ENCODE data around the gene HEPHL1.

Gene HEPHL1

DNA sequence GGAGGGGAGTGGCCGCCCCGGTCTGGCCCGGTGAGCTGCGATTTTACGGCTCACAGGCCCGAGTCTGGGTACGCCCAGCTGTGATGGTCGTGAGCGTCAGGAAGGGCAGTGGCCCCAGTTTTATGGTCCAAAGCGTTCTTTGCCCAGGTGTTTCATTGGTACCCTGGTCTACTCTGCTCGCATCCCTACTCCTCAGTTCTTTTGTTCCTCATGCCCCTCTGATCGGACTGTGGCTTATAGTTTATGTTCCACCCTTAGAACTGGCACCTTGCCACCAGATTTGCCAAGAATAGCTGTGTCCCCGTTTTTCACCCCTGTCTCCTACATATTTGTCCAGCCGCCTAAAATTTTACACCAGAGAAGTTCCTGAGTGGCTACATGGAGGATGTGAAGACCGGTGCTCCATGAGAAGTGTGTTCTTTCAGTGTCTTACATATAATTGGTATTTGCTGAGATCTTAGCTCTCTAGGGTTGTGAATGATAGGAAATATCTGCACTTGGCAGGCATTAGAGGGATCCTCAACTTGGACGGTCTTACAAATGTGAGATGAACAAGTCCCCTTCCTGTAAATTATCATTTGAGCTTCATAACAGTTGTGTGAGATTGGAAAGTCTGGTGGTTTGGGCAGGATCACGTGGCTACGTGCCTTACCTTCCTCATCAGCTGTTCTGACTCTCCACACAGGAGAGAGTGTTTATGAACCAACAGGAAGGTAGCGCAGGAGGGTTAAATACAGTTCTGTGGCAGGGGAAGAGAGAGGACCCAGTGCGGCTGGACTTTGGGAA lies 108.6 kb downstream of the HEPHL1 start:
- no peak for DNase-seq (ENCODE audit: low spot score)

- DNase-seq (ENCODE audit: low spot score) = no peak
Observed at GRCh38 chr11:94130298-94131046, 109.3 kb downstream of the HEPHL1 start.

- no peak for DNase-seq (ENCODE audit: low spot score)
Observed at GRCh38 chr11:94131047-94131717, 110.0 kb downstream of the HEPHL1 start.

DNA sequence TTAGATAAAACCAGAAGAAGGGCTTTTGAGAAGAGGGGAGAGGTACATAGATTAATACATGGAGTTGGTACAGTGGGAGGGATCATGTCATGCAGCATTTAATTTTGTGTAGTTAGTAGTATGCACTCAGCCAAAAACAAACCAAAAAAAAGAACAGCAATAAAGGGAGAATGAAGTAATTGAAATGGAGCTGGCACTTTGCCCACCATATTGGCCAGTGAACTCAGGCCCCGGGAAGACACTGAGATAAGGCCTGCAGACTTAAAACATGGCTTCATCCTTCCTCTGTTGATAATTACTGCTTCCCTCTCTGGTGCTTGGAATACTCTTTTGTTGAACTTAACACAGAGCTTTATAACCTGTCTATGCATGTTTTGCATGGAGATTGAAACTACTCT lies 110.6 kb downstream of the HEPHL1 start:
- DNase-seq (ENCODE audit: low spot score) = no peak

DNA sequence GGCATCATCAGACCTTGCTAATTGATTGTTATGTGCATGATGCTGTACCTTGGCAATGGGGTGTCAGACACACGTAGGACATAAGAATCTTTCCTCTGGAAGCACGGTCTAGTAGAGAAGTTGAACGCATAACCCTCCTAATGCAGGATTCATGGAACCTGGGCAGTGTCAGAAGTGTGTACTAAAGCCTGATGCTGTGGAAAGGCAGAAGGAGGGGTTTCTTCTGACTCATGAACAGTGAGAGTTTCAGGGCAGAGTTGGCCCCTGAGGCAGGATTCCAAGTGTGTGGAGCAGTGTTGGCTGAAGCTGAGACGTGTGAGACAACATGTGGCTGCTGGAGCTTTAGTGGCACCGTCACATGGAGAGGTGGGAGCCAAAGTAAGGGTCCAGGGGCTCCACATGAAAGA lies 111.0 kb downstream of the HEPHL1 start:
- DNase-seq (ENCODE audit: low spot score) = no peak

GRCh38 chr11:94132823-94133408 lies 111.8 kb downstream of the HEPHL1 start:
- no peak for DNase-seq (ENCODE audit: low spot score)

GRCh38 chr11:94133752-94134151 lies 112.6 kb downstream of the HEPHL1 start:
- no peak for DNase-seq (ENCODE audit: low spot score)

GRCh38 chr11:94134651-94135512 lies 113.7 kb downstream of the HEPHL1 start:
- DNase-seq (ENCODE audit: low spot score) = no peak

DNA sequence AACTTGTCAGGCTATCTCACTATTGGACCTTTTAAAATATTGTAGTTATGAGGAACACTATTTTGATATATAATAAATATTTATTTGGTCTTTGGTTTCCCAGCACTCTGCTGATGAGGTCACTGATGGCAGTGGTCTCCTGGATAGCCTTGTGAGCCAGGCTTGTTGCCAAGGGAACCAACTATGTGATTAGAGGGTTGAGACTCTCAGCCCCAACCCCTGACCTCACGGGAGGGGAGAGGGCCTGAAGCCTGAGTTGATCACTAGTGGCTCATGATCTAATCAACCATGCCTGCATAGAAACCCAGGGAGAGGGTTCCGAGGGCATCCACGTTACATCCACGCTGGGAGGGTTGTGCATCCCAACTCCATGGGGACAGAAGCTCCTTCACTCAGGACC lies 118.3 kb downstream of the HEPHL1 start:
- no peak for DNase-seq (ENCODE audit: low spot score)

- DNase-seq (ENCODE audit: low spot score) = no peak
Observed at GRCh38 chr11:94140154-94140655, 119.1 kb downstream of the HEPHL1 start.

- DNase-seq (ENCODE audit: low spot score) = no peak
Observed at GRCh38 chr11:94141511-94142307, 120.6 kb downstream of the HEPHL1 start.

- no peak for DNase-seq (ENCODE audit: low spot score)
Observed at GRCh38 chr11:94142308-94143281, 121.4 kb downstream of the HEPHL1 start.

DNA sequence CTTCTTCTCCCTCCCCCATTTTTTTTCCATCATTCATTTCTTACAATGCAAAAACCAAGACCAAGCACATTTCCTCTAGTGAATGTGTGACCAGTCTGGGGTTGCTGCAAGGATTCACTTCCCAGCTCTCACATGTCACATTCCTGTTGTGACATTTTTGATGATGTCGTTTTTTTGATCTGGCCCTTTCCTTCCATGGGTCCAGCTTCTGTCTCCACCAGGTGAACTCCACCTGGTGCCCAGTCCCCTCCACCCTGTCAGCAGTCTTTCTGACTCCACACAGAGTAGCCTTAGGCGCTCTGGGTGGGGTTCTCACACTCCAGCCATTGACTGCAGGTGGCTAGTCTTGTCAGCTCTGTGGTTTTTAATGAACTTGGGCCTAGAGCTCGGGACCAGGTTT lies 123.1 kb downstream of the HEPHL1 start:
- DNase-seq (ENCODE audit: low spot score) = no peak

DNA sequence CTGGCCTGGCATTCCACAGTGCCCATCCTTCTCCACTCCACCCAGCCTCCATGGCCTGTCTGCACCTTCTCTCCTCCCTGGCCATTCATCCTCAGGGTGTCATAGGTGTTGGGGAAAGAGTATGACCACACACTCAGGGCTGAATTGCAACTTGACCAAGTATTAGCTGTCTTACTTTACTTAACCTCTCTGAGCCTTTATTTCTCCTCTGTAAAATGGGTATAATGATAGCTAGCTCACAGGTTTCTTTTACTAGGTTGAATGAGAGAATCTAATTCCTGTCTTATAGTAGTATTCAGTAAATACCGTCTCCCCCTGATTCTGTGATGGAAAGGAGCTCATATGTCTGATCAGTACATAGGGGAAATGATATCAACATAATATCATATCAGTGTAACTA lies 123.5 kb downstream of the HEPHL1 start:
- DNase-seq (ENCODE audit: low spot score) = no peak

DNA sequence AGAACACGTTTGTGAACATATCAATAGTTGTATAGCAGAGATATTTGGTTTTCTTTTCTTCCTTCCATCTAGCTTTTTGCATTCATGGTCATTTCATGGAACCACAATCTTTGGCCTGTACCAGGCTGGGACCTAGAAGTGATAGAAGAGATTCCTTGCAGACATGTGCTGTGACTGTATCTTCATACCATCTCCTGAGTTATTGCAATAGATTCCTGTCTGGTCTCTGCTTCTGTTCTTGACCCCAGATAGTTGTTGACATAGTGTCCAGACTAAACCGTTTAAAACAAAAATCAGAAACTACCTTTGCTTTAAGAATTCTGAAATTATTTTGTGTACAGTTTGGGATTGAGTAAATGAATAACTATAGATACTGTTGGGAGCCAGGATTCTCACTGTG lies 124.3 kb downstream of the HEPHL1 start:
- DNase-seq (ENCODE audit: low spot score) = no peak

GRCh38 chr11:94145916-94146315 lies 124.8 kb downstream of the HEPHL1 start:
- no peak for DNase-seq (ENCODE audit: low spot score)

DNA sequence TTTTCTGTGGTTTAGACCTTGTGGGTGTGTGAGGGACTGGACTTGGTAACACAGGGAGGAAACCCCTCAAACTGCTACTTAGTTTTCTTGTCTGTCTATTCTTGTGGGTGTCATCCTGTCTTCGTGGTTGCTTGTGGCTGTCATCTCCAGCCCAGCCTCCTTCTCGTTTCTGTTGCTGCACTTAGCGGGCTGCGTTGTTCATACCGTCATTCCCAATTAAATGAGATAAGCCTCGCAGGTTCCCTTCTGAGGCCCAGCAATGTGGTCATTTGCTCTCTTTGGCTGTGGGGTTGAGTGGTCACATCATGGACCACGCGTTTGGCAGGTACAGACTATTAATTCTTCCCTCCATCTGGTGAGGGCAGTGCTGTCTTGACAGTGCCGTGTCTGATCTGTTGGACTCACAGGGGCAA lies 126.3 kb downstream of the HEPHL1 start:
- DNase-seq (ENCODE audit: low spot score) = no peak

DNA sequence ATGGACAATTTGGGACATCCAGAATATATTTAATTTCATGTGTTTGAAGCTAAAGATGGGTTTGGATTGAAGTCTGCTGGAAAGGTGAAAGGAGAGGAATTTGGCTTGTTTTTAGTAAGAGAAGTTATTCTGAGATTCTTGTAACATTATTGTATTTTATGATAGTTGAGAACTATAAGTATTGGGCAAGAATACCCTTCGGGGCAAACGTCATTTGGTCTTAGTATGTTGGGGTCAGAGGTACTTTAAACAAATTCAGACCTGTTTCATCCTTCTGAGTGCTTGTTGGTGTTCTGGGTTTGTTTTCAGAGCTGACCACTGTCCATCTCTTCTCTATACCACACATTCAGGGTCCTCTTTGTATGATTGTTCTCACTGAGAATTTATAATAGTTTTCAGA lies 127.0 kb downstream of the HEPHL1 start:
- no peak for DNase-seq (ENCODE audit: low spot score)

GRCh38 chr11:94149431-94150017 lies 128.4 kb downstream of the HEPHL1 start:
- DNase-seq (ENCODE audit: low spot score) = no peak
